ENCODE results near the gene IGF1R. TPM values are rescaled to one million over a fixed set of nuclear protein-coding genes. Genes with fewer than 3 reads are reported as not detected.

Gene IGF1R
- total and polyA plus RNA-seq, 2 donors (not counting 3 experiments of a cell fraction or from before 2014, with no cell fraction given): 16.1 to 59.1 TPM

DNA sequence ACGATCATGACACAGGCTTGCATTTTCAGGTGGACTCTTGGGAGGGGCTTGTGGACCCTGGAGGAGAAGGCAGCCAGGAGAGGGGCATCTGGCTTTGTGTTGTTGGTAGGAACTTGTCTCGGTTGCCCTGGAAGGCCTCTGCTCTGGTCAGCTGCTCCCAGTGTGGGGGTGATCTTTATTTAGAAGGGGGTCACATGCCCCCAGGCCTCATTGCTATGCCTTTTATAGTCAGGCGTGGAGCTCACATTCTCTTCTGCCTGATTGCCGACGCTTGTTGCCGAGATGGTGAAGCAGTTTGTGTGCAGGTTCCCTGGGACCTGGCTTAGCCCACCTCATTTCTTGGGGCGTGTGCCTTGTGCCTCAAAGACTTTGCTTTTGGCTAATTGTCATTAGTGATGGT is 66.6 kb downstream of the IGF1R start:
- Histone ChIP-seq H3K36me3 (ENCODE audit: control insufficient read depth in 2 of 2, extremely low read depth in 1 of 2, insufficient read depth in 2 of 2, low read length in 2 of 2) (no peaks in the 10 kb centered on the region), H3K79me2 (ENCODE audit: control insufficient read depth, insufficient read depth, low read length) (peaks cover 57% of the 10 kb centered on the region), H3K27ac (ENCODE audit: insufficient read depth, low read depth, low read length) (no peak overlapping the region), H3K4me3 (replicated peaks in 1 of 3; ENCODE audit: insufficient read depth in 1 of 3, low read depth in 1 of 3, low read length in 3 of 3) (no peak overlapping the region), H3K4me1 (ENCODE audit: control insufficient read depth, extremely low read depth, insufficient read depth, low read length) (peaks cover 8% of the 10 kb centered on the region), H4K20me1 (replicated peaks; ENCODE audit: control insufficient read depth, extremely low read depth, insufficient read depth, low read length) (no peaks in the 10 kb centered on the region), H3K9ac (replicated peaks; ENCODE audit: extremely low read depth, insufficient read depth, low read length) (no peak overlapping the region), H3K9me1 (replicated peaks; ENCODE audit: control insufficient read depth, extremely low read depth, insufficient read depth, low read length) (no peaks in the 10 kb centered on the region), H3K4me2 (ENCODE audit: insufficient read depth, low read length) (no peak overlapping the region), H3K27me3 (ENCODE audit: control insufficient read depth in 2 of 2, insufficient read depth in 2 of 2, low read length in 2 of 2) (no peaks in the 10 kb centered on the region), H2AFZ (ENCODE audit: low read depth, low read length) (no peak overlapping the region), H3K9me3 (replicated peaks; ENCODE audit: control insufficient read depth, insufficient read depth, low read length) (no peaks in the 10 kb centered on the region)
- dilution Hi-C loops (cut with MboI; ENCODE audit: extremely low pct_ligation_motif_present, low sequenced_read_pairs): no loop called here
- ChIA-PET POLR2A (no interaction called here), CTCF (interaction anchor here (0.6 kb wide), 1 partner anchor 11 kb away, joined by 3 read pairs; no protein-coding TSS in a partner anchor)
- intact Hi-C loops (cut with micrococcal nuclease): no loop called here
- TF ChIP-seq EZH2 (IDR thresholded peaks at IDR 0.05; ENCODE audit: borderline replicate concordance, low read depth, low read length, severe bottlenecking) (no peak), MYC (IDR thresholded peaks at IDR 0.05; ENCODE audit: low read depth, low read length) (no peak), JUN (IDR thresholded peaks at IDR 0.05; ENCODE audit: borderline replicate concordance, insufficient read depth, insufficient read length, low read depth) (no peak), POLR2A (IDR thresholded peaks at IDR 0.05; ENCODE audit: low read depth, low read length) (no peak), FOS (IDR thresholded peaks at IDR 0.05; ENCODE audit: borderline replicate concordance, insufficient read depth, low read length) (no peak), GATA2 (IDR thresholded peaks at IDR 0.05; ENCODE audit: insufficient read depth, insufficient read length, low read depth, low read length) (no peak), POLR2AphosphoS5 (IDR thresholded peaks at IDR 0.05; ENCODE audit: insufficient read depth, low read depth, low read length) (no peak)
- TF ChIP-seq, protein P1, sequence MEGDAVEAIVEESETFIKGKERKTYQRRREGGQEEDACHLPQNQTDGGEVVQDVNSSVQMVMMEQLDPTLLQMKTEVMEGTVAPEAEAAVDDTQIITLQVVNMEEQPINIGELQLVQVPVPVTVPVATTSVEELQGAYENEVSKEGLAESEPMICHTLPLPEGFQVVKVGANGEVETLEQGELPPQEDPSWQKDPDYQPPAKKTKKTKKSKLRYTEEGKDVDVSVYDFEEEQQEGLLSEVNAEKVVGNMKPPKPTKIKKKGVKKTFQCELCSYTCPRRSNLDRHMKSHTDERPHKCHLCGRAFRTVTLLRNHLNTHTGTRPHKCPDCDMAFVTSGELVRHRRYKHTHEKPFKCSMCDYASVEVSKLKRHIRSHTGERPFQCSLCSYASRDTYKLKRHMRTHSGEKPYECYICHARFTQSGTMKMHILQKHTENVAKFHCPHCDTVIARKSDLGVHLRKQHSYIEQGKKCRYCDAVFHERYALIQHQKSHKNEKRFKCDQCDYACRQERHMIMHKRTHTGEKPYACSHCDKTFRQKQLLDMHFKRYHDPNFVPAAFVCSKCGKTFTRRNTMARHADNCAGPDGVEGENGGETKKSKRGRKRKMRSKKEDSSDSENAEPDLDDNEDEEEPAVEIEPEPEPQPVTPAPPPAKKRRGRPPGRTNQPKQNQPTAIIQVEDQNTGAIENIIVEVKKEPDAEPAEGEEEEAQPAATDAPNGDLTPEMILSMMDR (IDR thresholded peaks at IDR 0.05; ENCODE audit: extremely low read depth in 1 of 2, insufficient read depth in 1 of 2, low read depth in 1 of 2, low read length in 2 of 2): no peak
- TF ChIP-seq, protein P2, sequence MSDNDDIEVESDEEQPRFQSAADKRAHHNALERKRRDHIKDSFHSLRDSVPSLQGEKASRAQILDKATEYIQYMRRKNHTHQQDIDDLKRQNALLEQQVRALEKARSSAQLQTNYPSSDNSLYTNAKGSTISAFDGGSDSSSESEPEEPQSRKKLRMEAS (IDR thresholded peaks at IDR 0.05; ENCODE audit: insufficient read depth, insufficient read length): no peak
- FAIRE-seq (no peak), DNase-seq (ENCODE audit: low read depth, low spot score) (no peak)
- BruUV-seq (replicated peaks): no TSS peak
